SK-N-SH treated with all-trans-retinoic acid at 6 μM for 48 hours (cell line): ENCODE results near the gene DMRTB1.

Experiments
- ARNTL ChIP-seq: fragments of 450-650 bp; formaldehyde crosslinking; IDR thresholded peaks from 2 replicates; pipeline ENCODE4 v1.5.0; 2020; ENCODE audit warnings: low read depth, mild to moderate bottlenecking, moderate library complexity, borderline replicate concordance
- GLIS3 ChIP-seq: fragments of 250-450 bp; sonication (Bioruptor Pico); IDR thresholded peaks from 2 replicates; pipeline ENCODE4 v1.5.0; 2020; ENCODE audit warnings: mild to moderate bottlenecking, moderate library complexity
- OSR1 ChIP-seq: fragments of 250-450 bp; sonication (Bioruptor Pico); IDR thresholded peaks from 2 replicates; pipeline ENCODE4 v1.8.0; 2022; ENCODE audit warnings: moderate library complexity, mild to moderate bottlenecking, inconsistent platforms
- ZFP30 ChIP-seq: fragments of 450-650 bp; formaldehyde crosslinking; IDR thresholded peaks from 2 replicates; pipeline ENCODE4 v1.5.0; 2022; ENCODE audit warnings: mild to moderate bottlenecking, moderate library complexity
- TF ChIP-seq, protein P1 (sequence below): fragments of 250-450 bp; sonication (Bioruptor Pico); IDR thresholded peaks from 2 replicates; pipeline ENCODE4 v1.5.1; 2020; ENCODE audit warnings: low read depth, mild to moderate bottlenecking, moderate library complexity
- TF ChIP-seq, protein P2 (sequence below): fragments of 250-450 bp; sonication (Bioruptor Pico); IDR thresholded peaks from 2 replicates; pipeline ENCODE4 v1.8.0; 2020; ENCODE audit warnings: mild to moderate bottlenecking, moderate library complexity, borderline replicate concordance
- TF ChIP-seq, protein P3 (sequence below): fragments of 250-450 bp; sonication (Bioruptor Pico); IDR thresholded peaks from 2 replicates; pipeline ENCODE4 v1.5.1; 2021; ENCODE audit warnings: mild to moderate bottlenecking, moderate library complexity

DNA sequence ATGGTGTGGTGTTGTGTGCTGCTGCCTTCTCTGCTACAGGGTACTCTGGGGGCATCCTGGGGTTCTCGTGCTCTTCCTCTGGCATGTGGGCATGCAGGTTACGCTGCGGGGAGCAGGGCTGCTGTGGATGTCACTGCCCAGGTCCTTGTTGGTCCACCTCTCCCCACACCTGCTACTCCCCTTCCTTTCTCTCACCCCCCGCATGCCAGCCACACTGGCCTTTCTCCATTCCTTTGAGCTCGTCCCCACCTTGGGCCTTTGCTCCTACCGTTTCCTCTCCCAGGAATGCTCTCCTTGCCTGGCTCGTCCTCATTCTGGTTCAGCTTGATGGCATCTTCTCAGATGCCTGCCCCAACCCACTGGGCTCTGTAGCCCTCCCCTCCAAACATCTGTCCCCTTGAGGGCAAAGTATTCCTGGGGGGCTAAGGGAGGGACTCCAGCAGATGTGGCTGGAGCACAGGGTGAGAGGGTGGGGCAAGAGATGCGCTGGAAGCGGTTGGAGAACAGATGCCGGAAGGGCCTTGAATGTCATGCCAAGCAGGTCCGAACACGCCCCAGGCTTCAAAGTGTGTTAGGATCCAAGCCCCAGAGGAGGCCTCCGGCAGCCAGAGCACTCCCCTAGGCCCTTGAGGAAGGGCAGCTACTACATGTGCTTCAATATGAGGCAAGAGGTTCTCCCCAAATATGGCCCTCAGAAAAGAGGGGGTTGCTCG, 23.4 kb downstream of the DMRTB1 start:
- TF ChIP-seq ARNTL (no peak), OSR1 (no peak), ZFP30 (no peak), GLIS3 (CRISPR knock-in tag) (no peak)
- TF ChIP-seq, protein P1, sequence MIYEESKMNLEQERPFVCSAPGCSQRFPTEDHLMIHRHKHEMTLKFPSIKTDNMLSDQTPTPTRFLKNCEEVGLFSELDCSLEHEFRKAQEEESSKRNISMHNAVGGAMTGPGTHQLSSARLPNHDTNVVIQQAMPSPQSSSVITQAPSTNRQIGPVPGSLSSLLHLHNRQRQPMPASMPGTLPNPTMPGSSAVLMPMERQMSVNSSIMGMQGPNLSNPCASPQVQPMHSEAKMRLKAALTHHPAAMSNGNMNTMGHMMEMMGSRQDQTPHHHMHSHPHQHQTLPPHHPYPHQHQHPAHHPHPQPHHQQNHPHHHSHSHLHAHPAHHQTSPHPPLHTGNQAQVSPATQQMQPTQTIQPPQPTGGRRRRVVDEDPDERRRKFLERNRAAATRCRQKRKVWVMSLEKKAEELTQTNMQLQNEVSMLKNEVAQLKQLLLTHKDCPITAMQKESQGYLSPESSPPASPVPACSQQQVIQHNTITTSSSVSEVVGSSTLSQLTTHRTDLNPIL (CRISPR knock-in tag) = no peak
- TF ChIP-seq, protein P2, sequence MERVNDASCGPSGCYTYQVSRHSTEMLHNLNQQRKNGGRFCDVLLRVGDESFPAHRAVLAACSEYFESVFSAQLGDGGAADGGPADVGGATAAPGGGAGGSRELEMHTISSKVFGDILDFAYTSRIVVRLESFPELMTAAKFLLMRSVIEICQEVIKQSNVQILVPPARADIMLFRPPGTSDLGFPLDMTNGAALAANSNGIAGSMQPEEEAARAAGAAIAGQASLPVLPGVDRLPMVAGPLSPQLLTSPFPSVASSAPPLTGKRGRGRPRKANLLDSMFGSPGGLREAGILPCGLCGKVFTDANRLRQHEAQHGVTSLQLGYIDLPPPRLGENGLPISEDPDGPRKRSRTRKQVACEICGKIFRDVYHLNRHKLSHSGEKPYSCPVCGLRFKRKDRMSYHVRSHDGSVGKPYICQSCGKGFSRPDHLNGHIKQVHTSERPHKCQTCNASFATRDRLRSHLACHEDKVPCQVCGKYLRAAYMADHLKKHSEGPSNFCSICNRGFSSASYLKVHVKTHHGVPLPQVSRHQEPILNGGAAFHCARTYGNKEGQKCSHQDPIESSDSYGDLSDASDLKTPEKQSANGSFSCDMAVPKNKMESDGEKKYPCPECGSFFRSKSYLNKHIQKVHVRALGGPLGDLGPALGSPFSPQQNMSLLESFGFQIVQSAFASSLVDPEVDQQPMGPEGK (CRISPR knock-in tag) = no peak
- TF ChIP-seq, protein P3, sequence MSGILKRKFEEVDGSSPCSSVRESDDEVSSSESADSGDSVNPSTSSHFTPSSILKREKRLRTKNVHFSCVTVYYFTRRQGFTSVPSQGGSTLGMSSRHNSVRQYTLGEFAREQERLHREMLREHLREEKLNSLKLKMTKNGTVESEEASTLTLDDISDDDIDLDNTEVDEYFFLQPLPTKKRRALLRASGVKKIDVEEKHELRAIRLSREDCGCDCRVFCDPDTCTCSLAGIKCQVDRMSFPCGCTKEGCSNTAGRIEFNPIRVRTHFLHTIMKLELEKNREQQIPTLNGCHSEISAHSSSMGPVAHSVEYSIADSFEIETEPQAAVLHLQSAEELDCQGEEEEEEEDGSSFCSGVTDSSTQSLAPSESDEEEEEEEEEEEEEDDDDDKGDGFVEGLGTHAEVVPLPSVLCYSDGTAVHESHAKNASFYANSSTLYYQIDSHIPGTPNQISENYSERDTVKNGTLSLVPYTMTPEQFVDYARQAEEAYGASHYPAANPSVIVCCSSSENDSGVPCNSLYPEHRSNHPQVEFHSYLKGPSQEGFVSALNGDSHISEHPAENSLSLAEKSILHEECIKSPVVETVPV (CRISPR knock-in tag) = no peak
